Right renal cortex interstitium (tissue), 3 donors: ENCODE measurements around the gene ARID1B. TPM values are rescaled to one million over a fixed set of nuclear protein-coding genes. Genes with fewer than 3 reads are reported as not detected.
A peak's percentile ranks its signal among the peaks of the same experiment; 100 is the strongest.

Experiments
- DNase-seq, 3 donors: peaks; one replicate each; pipeline ENCODE4 v3.0.0-alpha.2; 2013; ENCODE audit warnings: low read depth in 3 of 3, low spot score in 2 of 3
- polyA plus RNA-seq, 3 donors: library from polyadenylated mRNA; unstranded; fragments of 120-200 nt; gene quantifications; one replicate each; pipeline ENCODE4 v1.2.1, GENCODE V29; 2013; ENCODE audit not compliant: insufficient read length in 3 of 3

The ARID1B gene
- polyA plus RNA-seq, result 10 to 100 TPM; 70.1 to 75.5 (median 72.6) TPM

DNA sequence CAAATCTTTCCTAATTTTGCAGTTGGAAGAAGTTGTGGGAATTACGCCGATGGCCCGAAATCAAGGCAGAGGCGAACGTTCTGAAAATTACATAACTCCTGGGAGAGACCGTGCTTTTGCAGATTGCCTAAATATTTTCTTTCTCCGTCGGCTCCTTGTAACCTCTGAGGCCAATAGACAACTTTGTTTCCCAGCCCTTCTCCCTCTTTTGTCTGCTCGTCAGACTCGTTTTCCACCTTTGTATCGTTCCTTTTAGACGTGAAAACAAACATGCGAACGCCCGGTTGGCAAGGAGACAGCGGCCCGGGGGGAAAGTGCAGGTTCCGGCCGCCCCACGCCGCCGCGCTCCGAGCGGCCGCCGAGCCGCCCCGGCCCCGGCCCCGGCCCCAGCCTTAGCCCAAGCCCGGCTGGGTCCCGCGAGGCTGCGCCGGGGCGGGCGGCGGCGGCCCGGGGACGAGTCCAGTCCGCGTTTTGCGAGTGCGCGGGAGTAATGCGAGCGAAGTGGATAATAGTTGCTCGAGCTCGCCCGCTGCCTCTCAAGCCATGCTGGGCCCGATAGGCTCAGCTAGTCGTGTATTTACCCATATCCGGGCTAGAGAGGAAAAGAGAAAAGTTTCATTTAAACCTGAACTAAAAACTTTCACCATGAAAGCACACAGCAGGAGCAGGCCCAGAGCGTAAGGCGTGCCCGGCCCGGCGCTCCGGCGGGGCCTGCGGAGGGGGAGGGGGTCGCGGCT lies at the start of gene ARID1B:
Gene ARID1B (plus strand): TSS at position 539 of the 737 bp plus-strand sequence. CDS start 303 bp downstream, outside the sequence.
- peak in 2 of 3 donors; percentile 75 for DNase-seq

- DNase-seq, result no peak
These were observed 49.3 kb upstream of the ARID1B start for GRCh38 chr6:156727715-156728385.

GRCh38 chr6:156729248-156729647 lies 47.9 kb upstream of the ARID1B start:
- no peak for DNase-seq

DNA sequence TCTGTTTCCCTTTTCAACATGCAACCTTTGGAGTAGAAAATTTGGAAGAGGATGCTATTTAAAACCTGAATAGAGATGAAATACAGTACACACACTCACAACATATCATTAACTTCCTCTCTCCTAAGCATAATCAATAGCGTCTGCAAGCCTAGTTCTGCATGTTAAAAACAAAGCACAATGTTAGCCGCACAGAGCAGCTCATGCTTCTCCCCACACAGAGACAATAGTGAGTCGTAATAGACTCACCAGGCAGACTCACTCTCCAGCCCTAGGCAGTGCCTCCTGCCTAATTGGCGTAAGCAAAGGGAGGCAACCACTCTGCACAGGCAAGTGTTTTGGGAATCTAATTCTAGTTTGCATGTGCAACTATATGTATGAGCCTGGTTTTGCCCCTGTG lies 45.8 kb upstream of the ARID1B start:
- no peak for DNase-seq

GRCh38 chr6:156735751-156736150 lies 41.4 kb upstream of the ARID1B start:
- DNase-seq, result no peak

GRCh38 chr6:156740604-156741003 lies 36.6 kb upstream of the ARID1B start:
- DNase-seq, result no peak

- DNase-seq, result no peak
These were observed 35.7 kb upstream of the ARID1B start for GRCh38 chr6:156741287-156742073.

GRCh38 chr6:156747715-156748114 lies 29.5 kb upstream of the ARID1B start:
- no peak for DNase-seq

DNA sequence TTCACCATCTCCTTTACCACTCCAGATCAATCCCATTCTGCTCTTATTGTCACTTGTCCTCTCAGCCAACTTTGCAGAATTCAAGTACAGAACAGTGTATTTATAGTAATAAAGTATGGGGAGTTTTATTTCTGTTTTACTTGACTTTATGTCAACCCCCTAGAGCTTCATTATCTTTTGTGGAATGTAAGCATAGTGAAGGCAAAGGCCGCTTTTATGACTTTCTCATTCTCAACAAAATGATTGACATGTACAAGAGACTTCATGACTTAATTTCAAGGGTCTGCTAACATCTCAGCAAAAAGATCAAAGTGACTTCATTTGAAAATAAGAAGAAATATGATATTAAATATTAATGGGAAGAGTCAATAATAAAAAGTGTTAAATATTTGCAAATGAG lies 28.7 kb upstream of the ARID1B start:
- DNase-seq, result no peak

DNA sequence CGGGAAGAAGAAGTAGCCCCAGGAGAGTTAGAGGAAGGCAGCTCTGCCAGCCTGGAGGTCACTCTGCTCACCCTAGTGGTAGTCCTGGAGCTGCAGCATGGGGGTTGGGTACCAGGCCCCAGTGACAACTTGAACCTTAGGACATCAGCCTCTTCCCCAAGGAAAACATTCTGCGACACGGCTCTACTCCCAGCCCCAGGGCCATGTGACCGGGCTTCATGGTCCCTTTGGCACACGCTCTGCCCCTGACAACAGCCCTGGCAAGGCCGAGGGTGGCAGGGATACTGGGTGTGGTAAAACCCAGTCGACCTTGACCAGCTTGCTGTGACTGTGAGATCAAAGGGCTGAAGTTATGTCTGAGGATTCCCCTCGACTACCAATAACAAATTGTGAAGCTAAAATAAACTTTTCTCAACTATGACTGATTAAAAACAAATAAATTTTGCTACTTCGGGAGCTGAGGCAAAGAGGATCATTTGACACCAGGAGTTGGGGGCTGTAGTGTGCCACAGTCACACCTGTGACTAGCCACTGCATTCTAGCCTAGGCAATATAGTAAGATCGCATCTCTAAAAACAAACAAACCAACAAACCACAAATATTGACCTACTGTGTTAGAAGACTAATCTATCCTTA lies 24.4 kb upstream of the ARID1B start:
- peak in 2 of 3 donors; percentile 16 to 23 for DNase-seq

DNA sequence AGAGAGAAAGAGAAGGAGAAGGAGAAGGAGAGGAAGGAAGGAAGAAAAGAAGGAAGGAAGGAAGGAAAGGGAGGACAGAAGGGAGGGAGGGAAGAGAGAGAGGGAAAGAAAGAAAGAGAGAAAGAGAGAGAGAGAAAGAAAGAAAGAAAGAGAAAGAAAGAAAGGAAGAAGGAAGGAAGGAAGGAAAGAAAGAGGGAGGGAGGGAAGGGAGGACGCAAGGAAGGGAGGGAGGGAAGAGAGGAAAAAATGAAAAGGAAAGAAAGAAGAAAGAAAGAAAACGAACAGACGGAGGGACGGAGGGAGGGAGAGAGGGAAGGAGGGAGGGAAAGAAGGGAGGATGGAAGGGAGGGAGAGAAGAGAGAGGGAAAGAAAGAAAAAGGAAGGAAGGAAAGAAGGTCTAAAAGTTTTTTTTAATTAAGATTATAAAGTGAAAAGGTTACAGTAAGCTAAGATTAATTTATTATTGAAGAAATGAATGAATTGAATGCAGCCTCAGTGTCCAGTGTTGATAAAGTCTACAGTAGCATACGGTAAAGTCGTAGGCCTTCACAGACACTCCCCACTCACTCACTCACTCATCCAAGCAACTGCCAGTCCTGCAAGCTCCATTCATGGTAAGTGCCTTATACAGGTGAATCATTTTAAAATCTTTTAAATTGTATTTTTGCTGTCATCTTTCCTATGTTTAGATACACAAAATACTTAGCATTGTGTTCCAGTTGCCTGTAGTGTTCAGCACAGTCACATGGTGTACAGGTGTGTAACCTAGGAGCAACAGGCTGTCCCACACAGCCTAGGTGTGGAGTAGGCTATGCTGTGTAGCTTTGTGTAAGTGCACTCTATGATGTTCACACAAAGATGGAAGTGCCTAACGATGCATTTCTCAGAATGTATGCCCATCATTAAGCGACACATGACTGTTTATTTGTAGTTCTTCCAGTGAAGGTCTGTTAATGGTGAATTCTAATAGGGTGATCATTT lies 20.3 kb upstream of the ARID1B start:
- DNase-seq, result no peak

DNA sequence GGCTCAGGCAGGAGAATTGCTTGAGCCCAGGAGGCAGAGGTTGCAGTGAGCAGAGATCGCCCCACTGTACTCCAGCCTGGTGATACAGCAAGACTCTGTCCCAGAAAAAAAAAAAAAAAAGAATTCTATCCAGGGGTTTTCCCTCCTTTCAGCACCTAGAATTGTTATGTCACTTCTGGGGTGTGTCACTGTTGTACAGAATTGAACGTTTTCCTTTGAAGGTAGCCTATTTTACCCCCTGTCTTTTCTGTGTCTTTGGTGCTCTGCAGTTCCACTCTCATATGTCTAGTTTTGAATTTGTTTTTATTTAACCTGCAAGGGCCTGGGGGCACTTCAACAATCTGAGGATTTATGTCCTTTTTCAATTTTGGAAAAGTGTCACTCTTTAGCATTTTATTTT lies 19.3 kb upstream of the ARID1B start:
- no peak for DNase-seq

- DNase-seq, result no peak
These were observed 16.8 kb upstream of the ARID1B start for GRCh38 chr6:156760377-156760776.

GRCh38 chr6:156762547-156762946 lies 14.6 kb upstream of the ARID1B start:
- no peak for DNase-seq

- DNase-seq, result no peak
These were observed 12.1 kb upstream of the ARID1B start for GRCh38 chr6:156765117-156765516.

GRCh38 chr6:156767603-156768467 lies 9.3 kb upstream of the ARID1B start:
- DNase-seq, result no peak

GRCh38 chr6:156771047-156771446 lies 6.1 kb upstream of the ARID1B start:
- DNase-seq, result no peak

DNA sequence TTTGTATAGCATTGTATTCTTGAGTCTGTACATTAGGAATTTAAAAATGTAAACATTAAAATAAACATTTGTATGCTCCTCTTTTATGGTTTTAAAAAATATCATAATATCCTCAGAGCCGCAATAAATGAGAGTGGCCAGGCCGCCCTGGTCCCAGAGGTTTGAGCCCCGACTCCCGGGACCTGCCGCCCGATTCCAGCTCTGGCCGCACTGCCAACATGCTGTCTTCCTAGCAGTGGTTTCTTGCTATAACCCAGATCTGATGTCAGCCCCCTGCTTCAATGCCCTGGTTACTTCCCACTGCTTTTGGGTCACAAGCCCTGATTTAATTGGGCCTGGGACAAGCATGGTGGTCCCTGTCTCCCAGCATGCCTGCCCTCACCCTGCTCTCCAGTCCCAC lies 5.4 kb upstream of the ARID1B start:
- no peak for DNase-seq

GRCh38 chr6:156773476-156773875 lies 3.7 kb upstream of the ARID1B start:
- no peak for DNase-seq
